NCI-H187 treated with DMSO at 0.1 percent for 48 hours (cell line): ENCODE measurements around the gene SULT1C2.

Experiments
- DNase-seq: peaks from one replicate; lab custom pipeline; 2025; lab: John Stamatoyannopoulos, UW

The SULT1C2 gene

DNA sequence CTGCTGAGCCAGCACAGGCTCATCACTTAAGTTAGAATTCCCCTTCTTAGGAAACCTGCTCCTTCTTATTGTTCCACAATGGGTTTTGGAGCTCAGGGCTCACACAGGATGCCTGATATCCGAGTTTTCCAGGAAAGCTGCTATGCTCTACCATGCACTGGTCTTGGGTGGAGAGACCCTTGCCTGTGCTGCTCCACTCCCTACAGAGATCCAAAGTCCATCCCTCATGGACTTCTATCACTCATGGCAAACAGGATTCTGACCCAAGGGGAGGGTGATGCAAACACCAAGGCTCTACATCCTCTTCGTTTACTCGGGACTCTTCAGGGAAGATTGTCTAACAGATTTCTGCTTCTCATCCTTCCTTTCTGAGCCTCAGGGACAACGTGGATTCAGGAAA lies 5.2 kb downstream of the SULT1C2 start:
- DNase-seq = no peak

DNA sequence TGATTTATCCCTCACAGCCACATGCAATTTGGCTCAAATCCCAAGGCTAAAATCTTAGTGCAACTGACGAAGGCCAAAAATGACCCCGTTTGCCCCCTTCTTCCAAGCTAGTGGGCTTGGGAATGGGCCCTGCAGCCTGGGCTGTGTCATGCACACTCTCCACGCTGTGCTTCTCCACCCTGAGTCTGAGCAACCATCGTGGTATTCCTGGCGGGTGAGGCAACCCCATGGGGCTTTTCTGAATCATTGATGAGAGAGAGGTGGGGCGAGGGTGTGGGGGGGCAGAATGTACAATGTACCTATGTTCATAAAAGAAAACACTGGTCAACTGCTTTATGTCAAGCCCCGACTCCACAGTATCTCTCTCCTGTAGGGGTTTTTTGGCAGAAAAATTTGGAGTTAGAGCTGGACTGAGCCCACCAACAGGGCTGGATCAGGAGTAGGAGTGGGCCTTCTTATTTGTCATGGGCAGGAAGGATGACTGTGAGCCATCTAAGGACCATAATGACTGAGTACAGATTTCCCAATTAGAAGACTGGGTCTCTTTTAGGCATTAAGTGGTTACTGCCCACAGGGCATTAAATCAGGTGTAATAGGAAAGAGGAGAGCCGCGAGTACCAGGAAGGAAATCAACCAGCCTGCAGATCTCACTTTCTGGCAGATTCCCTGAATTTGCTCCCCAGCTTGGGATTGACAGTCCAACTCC lies 8.9 kb downstream of the SULT1C2 start:
- no peak for DNase-seq

DNA sequence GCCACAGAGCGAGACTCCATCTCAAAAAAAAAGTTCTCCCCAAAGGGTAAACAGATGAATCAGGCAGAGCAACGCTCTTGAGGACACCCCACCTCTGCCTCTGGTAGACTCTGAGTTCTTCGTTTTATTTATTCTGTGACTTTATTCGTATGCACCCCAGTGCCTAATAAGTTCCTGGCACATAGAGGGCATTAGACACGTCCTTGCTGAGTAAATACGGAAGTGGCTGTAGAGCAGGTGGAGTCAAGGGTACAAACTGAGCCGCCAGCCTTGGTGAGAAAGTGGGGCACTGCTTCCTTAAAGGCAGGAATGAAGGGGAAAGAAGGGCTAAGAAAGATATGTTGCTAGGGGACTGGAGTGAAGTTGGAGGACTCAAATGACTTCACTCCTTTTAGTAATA lies 12.9 kb downstream of the SULT1C2 start:
- no peak for DNase-seq

DNA sequence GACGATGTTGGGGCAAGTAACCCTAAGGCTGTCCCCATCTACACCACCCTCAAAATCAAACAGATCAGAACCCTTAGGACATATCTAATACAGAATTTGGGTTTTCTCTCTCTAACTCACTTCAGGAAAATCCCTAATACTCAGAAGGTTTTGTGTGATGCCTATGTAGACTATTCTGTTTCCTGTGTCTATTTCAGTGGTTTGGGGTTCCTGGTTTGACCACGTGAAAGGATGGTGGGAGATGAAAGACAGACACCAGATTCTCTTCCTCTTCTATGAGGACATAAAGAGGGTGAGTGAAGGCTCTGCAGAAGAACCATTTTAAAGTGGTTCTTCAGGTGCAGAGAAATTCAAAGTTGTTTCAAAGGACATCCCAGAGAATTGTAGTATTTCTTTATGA lies 16.3 kb downstream of the SULT1C2 start:
- DNase-seq = no peak

DNA sequence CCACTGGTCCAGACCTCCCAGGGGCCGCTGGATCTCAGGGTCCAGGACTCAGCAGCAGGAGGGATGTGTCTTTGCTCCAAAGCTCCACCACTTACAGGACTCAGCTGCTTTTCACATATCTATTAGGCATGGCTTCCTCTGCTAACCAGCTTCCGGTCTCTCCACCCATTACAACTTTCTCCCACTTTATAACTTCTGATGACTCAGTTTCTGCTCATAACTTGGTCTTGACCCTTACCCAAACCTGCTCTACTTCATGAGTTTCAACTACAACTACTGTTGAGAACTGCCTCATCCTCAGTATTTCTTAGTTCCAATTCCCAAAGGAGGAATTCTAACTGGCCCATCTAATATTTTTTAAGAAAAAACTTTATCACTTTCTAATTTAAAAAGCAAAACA lies 17.2 kb downstream of the SULT1C2 start:
- no peak for DNase-seq

DNA sequence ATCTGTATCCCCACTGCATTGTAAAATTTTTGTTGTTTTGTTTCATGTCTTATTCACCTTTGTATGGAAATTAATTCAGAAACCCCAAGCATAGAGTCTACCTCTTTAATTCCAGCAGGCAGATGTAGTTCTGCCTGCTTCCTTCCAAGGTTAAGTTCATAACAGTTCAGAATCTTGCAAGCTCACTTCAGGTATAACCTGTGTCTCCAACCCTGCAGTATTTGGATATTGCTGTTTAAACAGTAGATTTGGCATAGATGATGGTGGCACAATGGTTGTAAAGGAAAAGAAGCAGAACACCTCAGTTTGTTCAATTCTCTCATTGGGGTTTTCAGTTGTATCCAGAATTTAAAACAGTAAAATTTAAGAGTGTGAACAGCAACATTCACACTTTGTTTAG lies 21.2 kb downstream of the SULT1C2 start:
- DNase-seq = no peak

DNA sequence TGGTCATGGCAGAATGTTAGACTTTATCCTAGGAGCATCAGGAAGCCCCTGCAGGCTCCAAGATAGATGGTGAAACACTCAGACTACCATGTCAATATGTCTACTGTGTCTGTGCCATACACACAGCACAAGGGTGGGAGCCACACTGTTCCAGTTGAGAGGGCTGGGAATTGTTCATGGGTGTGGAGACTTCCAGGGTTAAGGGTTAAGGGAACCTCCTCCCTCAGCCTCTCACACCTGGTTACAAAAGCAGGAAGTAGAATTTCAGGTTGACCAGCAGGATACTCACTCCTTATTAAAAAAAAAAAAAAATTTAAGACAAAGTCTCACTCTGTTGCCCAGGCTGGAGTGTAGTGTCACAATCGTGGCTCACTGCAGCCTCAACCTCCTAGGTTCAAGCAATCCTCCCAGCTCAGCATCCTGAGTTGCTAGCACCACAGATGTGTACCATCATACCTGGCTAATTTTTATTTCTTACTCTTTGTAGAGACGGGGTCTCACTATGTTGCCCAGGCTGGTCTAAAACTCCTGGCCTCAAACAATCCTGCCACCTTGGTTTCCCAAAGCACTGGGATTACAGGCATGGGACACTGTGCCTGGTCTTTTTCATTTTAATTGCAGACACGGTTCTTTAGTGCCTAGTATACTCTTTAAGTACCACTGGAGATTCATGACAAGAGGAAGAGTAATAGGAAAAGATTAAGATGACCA lies 26.0 kb downstream of the SULT1C2 start:
- DNase-seq = no peak

DNA sequence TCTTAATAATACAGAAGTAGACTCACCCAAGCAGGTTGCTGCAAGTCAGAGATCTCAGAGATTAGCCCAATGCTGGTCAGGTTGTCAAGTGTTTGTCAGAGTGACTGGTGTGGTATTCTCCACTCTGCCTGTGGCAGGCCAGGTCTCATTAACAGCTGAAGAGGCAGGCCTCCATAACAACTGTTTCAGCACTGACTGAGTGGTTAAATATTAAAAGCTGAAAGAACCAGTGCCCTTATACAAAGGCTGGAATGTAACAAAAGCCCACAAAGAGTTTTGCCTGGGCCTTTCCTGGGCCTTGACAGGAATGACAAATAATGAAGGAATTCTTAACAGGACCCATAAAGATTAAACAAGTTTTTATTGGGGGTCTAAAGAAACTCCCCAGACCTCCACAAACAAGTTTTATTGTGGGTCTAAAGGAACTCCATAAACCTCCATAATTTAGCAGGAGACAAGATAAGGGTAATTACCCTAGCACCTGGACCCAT lies 26.8 kb downstream of the SULT1C2 start:
- no peak for DNase-seq

DNA sequence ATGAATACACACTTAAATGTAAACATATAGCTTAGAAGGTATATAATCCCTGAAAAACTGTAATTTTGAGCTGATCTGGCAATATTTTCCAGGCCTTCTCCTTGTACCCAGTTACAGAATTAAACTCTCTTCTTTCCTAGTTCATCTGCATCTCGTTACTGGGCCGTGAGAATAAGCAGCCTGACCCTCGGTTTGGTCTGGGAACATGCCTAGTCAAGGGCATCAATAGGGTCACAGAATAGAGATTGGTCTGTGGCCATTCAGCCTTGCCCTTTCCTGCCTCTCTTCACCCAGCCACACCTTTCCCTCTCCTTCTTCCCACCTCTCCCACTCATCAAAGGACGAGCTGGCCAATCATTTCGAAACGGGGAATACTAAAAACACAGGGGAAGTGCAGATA lies 27.3 kb downstream of the SULT1C2 start:
- DNase-seq = no peak

DNA sequence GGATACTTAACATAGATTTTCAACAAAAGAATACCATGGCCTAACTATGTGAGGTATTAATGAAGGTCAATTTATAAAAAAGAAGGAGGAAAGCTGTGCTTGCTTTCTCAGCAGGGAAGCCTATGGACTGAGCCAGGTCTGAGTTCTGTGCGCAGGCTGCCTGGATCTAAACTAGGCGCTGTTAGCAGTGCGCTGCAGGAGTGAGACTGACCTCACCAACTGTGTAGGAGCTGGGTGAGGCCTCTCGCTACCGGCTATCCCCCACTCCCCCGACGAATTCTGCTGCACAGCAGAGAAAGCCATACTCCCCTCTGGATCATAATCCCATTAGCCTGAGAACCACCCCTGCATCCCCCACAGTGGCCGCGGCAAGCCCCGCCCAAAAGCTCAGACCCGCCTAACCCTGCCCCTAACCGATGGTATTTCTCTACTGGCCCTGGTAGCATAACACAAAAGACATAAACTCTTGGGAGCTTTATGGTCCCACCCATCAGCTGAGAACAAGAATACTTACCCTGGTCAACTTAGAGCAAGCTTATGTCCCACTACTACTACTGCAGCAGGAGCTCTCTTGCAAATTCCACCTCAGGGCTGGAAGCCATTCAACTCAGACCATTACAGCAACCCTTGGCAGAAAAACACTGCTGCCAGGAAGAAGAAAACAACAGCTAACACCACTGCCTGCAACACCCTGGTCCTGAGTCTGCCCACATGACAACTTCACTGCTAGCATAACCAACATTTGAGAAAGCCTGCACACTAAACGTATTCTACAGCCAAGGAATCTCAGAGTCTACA lies 28.0 kb downstream of the SULT1C2 start:
- no peak for DNase-seq

DNA sequence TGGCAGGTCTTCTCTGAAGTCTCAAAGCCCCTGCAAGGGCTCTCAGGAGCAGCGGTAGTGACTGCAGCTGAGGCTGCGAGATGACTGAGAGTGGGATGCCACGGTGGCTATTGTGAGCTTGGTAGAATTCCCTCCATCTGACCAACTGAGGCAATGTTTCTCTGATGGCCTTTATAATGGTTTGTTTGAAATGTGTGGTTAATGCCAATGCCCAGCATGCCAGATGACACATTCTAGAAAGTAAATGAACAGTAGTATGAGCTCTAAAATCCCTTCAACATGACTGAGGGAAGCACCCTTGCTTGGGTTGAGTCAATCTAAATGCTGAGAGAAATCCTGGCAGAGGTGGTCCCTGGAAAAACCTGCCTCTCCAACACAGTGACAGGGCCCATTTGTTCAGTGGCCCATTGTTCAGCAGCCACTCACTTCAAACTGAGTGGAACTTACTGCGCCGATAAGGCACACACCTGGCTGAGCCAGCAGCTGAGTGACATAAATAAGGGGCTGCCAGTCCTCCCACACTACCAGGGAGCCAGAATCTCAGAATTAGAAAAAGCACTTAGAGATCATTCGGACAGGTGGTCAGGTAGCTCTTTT lies 31.7 kb downstream of the SULT1C2 start:
- peak; percentile 69 for DNase-seq

DNA sequence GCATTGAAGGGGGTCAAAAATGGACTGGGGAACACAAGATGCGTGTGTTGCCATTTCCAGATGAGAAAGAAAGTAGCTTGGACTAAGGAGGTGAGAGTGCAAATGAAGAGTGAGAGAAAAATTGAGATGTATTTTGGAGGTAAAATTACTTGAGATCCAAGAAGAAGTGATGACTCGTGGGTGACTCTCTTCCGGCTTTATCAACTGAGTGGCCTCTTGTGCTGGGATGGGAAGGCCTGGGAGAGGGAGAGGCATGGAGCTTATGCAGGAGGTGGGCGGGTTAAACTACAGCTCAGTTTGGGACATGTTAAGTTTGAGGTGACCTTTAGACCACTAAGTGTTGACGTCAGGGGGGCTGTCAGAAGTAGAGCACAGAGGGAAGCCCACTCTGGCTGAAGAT lies 34.9 kb downstream of the SULT1C2 start:
- no peak for DNase-seq

DNA sequence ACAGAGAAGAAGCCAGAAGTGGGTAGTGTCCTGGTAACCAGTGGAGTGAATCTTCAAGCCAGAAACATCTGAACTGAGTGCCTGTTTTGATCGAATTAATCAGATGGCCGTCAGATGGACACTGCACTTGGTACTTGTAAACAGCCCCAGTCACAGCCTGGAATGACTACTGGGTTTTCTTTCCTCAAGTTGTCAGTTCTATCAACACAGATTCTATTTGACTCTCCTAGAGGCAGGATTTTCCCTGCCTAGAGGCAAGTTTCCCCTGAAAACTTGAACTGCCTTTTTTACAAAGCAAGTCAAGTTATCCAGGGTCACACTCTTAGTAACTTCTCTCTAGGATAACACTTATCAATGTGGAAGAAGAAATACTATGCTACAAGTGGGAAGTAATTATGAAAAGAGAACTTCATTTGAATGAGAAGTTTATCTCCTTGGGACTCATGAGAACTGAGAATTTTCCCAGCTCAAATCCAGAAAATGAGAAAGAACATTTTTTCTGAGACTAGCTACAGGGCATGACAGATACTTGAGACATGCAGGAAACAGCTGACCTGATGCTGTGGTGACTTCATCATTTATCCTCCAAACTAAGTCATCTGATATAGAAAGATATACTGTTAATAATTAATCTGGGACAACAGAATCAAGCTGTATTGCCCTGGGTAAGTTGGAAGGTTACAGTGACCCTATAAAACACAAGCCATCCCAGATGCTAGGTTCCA lies 36.0 kb downstream of the SULT1C2 start:
- no peak for DNase-seq

DNA sequence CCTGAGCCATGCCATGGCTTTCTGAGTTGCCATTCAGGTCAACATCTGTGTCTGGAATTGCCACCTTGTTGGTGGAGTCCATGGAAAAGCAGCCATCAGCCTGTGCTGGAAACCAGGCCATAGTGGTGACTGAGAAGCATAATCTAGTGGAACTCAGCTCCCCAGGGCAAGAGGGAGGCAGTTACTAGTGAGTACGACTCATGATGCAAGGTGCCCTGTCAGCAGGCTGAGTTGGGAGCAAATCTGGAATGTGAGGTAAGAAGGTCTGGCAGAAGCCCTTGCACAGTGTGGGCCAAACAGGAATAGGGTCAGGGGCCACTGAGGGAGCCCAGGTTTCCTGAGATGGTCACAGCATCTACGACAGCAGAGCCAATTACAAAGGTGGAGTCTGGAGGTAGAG lies 37.1 kb downstream of the SULT1C2 start:
- DNase-seq = no peak

DNA sequence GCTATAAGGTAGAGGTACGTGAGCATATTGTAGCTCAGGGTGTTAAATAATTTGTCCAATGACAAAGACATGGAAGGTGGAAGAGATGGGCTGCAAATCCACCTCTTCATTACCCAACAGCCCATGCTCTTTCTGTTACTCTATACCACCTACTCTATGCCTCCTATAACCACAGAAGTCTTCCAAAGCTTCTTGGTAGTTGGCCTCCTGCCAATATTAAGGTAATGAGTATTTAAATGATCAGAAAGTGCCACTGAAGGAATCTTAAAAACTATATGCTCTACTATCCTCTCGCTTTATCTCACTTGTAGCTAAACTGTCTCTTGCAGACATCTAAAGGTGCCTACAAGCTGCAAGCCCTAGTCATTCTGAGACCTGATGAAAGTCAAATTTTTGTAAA lies 41.1 kb downstream of the SULT1C2 start:
- DNase-seq = no peak

DNA sequence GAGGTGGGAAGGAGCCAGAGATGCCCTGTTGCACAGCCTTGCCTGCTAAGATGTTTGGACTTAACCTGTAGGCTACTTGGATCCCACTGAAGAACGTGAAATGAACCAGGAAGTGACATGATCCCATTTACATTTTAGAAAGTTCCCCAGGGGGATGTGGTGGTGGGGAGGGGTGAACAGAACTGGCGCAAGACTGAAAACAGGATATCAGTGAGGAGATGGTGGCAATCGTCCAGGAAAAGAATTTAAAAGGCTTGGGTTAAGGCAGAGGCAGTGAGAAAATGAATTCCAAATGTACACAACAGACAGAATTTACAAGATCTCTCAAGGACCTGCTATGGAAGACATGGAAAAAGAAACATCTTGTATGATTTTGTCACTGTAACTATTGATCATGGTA lies 42.3 kb downstream of the SULT1C2 start:
- DNase-seq = no peak

DNA sequence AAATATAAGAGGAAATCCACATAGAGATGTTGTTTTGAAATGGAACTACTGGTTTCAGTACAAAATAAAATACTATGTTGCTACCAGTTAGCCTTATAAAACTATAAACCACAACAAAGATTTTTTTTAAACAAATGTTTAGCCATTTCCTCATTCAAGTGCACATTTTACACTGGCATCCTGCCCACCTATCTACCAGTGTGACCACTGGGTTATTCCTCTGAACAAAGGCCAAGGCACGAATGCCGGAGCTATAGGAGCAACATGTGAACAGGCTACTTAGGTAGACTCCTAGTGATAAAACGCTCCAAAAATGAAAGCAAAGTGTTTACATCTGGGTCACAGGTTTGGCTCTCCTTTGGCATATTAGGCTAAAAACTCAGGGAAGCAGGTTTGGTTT lies 57.3 kb downstream of the SULT1C2 start:
- DNase-seq = no peak

DNA sequence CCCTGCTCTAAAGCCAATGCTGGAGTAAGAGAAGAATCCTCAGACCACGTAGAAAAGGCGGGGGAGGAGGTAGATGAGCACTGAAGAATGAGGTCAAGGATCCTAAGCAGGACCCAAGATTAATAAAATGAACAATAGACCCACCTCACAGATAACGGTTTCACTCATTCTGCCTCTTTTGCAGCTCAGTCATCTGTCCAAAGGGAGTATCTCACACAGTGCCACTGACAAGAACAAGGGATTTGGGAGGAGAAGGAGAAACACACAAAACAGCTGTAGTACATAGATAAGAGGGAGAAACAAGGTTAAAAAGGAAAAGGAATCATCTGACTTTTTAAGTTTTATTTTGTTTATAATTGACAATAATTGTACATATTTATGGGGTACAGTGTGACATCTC lies 58.1 kb downstream of the SULT1C2 start:
- DNase-seq = no peak

DNA sequence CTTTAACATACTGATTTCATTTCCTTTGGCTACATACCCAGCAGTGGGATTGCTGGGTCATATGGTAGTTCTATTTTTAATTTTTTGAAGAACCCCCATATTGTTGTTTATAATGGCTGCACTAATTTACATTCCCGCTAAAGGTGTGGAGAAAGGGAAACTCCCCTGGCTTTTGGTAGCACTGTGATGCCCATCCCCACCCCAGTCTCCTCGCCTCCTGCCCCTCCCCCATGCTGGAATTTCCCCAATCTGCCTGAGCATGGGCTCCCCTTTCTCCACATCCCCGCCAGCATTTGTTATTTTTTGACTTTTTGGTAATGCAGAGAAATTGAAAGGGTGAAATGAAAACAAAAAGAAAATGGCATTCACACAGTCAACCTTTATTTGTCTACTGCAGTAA lies 59.1 kb downstream of the SULT1C2 start:
- DNase-seq = no peak

DNA sequence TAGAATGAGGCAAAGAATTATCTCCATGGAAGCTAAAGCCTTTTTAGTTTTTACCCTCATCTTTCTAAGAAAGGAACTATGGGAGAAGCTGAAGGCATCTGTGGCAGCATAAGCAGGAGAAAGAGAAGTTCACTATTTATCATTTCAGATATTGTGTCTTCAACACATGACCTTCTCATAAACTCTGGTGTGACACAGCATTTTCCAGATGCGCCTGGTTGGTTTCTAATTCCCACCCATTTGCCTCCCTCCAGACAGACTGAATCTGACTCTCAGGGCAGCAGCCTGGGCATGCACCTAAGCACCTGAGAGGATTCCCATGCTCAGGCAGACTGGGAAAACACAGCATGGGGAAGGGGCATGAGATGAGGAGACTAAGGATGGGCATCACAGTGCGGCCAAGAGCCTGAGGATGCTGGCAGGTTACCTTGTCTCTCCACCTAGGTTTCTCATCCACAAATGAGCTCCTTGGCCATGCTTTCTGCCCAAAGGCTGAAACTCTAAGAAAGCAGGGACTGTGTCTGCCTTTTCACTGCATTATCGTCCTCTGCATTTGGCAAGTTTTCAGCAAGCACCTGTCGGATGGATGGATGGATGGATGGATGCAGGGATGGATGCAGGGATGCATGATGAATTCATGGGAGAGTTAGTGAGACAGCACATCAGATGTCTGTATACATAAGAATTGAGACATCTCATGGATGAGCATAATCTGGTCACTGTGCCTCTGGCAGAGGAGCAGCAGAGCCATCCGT lies 60.3 kb downstream of the SULT1C2 start:
- DNase-seq = no peak

DNA sequence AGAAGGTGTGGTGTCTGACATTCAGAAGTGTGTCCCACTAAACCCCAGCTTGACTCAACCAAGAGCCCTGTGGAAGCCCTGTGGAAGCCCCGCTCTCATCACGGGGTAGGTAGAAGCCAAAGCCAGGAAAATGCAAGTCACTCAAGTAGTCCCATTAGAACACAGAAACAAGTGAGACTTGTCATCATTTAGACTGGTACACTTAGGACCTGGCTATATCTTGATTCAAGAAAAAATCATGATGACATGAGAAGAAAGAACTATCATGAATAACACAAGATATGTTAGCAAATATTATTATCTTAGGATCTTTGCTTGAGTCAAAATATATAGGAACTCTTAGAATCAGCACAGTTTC lies 60.9 kb downstream of the SULT1C2 start:
- DNase-seq = no peak
